ENCODE data around the gene MARVELD3. TPM values are rescaled to one million over a fixed set of nuclear protein-coding genes. Genes with fewer than 3 reads are reported as not detected.

Gene MARVELD3
- total RNA-seq, 4 donors from 2014 or later = 6.5 to 11.8 (median 9.8) TPM

DNA sequence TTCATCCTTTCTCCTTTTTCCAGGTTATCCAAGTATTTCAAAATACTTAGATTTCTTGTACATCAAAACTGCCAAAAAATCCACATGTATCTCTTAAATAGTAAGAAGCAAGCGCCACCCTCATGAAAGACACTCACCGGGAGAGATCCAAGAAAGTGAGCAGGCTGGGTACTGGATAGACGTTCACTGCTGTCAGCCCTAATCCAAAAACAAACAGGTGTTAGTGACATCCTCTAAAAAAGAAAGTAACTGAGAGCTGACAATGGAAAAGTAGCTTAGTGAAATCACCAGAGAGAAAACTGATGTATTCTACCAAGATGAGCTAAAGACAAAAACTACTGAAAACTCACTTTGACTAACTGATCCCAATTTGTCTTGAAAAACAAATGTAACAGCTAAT is 46.1 kb downstream of the MARVELD3 start:
- Histone ChIP-seq H3K4me3 (no peak overlapping the region), H3K36me3 (peaks cover 0 to 80% (median 4%) of the 10 kb centered on the region in 3 donors), H3K27ac (no peak overlapping the region), H3K9me3 (no peaks in the 10 kb centered on the region), H3K4me1 (no peaks in the 10 kb centered on the region), H3K27me3 (no peaks in the 10 kb centered on the region)
- DNase-seq = no peak
- 66 to 74% methylated on average over 3 of the region's 3 CpGs for WGBS, 2 donors
- intact Hi-C loops (cut with DNase I) = no loop called here
- no peak for TF ChIP-seq POLR2A (IDR thresholded peaks at IDR 0.05)
- TF ChIP-seq, protein P1, sequence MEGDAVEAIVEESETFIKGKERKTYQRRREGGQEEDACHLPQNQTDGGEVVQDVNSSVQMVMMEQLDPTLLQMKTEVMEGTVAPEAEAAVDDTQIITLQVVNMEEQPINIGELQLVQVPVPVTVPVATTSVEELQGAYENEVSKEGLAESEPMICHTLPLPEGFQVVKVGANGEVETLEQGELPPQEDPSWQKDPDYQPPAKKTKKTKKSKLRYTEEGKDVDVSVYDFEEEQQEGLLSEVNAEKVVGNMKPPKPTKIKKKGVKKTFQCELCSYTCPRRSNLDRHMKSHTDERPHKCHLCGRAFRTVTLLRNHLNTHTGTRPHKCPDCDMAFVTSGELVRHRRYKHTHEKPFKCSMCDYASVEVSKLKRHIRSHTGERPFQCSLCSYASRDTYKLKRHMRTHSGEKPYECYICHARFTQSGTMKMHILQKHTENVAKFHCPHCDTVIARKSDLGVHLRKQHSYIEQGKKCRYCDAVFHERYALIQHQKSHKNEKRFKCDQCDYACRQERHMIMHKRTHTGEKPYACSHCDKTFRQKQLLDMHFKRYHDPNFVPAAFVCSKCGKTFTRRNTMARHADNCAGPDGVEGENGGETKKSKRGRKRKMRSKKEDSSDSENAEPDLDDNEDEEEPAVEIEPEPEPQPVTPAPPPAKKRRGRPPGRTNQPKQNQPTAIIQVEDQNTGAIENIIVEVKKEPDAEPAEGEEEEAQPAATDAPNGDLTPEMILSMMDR (IDR thresholded peaks at IDR 0.05) = no peak

DNA sequence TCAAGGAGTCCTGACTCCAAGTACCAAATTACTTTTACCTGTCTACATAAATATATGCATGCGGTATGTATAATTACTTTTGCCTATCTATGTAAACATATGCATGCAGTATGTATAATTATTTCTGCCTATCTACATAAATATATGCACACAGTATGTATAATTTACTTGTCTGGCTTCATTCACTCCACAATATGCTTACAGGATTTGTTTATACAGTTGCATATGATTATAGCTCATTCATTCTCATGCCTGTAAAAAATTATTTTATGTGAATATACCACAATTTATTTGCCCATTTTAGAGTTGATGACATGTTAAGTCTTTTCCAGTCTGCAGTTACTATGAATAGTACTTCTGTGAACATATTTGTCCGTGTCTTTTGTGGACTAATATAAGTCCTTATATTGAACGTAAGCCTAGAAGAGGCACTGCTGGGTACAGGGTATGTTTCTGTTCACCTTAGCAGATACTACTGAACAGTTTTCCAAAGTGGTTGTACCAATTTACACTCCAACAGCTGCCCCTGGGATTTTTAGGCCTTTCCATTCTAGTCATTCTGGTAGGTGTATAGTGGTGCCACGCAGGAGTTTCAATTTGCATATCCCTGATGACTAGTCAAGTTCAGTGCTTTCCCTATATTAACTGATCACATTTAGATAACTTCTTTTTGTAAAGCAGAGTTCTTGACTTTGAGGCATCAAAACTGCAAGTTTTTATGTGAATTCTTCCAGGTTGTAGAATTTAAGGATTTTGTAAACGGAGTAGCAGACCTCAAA is 47.0 kb downstream of the MARVELD3 start:
- TF ChIP-seq, protein P1 (IDR thresholded peaks at IDR 0.05) = no peak
- no peak for TF ChIP-seq POLR2A (IDR thresholded peaks at IDR 0.05)
- WGBS, 2 donors = 88 to 93% methylated on average over 5 of the region's 5 CpGs

DNA sequence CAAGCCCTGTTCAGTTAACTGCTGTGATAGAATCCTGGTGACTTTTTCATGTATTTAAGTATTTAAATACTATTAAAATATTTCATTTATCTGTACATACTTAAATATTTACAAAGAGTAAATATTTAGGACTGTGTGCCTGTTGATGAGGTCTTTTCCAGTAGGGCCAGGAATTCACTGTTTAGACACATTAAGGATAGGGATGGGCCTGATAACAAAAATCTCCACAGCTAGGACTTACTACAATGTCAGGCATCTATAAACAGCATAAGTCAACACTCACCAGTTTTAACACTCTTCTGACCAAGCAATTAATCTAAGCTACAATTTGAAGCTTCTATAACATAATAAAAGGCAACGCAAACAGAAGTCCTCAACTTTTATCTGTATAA is 47.6 kb downstream of the MARVELD3 start:
- intact Hi-C loops (cut with DNase I) = no loop called here
- Histone ChIP-seq H3K4me3 (no peak overlapping the region), H3K36me3 (peaks cover 0 to 81% (median 1%) of the 10 kb centered on the region in 3 donors), H3K27me3 (no peaks in the 10 kb centered on the region), H3K4me1 (no peaks in the 10 kb centered on the region), H3K9me3 (no peaks in the 10 kb centered on the region), H3K27ac (no peak overlapping the region)
- TF ChIP-seq, protein P1 (IDR thresholded peaks at IDR 0.05) = no peak
- TF ChIP-seq POLR2A (IDR thresholded peaks at IDR 0.05) = no peak
- DNase-seq = no peak
- WGBS, 2 donors = 75 to 100% methylated on average over 1 of the region's 1 CpG

More for the DNA sequence above, 47.0 kb downstream of the MARVELD3 start:
- no peaks in the 10 kb centered on the region for H3K9me3 ChIP-seq
- DNase-seq = no peak
- no peak overlapping the region for H3K27ac ChIP-seq
- H3K36me3 ChIP-seq = peaks cover 0 to 79% (median 4%) of the 10 kb centered on the region in 3 donors
- no peak overlapping the region for H3K4me3 ChIP-seq
- H3K27me3 ChIP-seq = no peaks in the 10 kb centered on the region
- intact Hi-C loops (cut with DNase I) = no loop called here
- no peaks in the 10 kb centered on the region for H3K4me1 ChIP-seq

DNA sequence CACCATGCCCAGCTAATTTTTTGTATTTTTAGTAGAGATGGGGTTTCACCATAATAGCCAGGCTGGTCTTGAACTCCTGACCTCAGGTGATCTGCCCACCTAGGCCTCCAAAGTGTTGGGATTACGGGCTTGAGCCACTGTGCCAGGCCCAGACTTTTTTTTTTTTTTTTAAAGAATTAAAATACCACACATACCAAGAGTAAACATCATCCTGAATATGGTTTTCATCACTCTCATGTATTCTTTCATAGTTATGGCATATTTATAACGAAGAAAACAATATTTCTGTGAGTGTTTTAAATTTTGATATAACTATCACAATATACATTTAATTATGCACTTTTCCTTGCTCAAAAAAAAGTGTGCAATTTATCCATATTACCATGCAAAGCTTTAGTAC is 48.2 kb downstream of the MARVELD3 start:
- no peak for DNase-seq
- intact Hi-C loops (cut with DNase I) = no loop called here
- H3K27ac ChIP-seq = no peak overlapping the region
- H3K4me3 ChIP-seq = no peak overlapping the region
- 88 to 95% methylated on average over 2 of the region's 2 CpGs for WGBS, 2 donors
- no peaks in the 10 kb centered on the region for H3K4me1 ChIP-seq
- H3K9me3 ChIP-seq = no peaks in the 10 kb centered on the region
- TF ChIP-seq POLR2A (IDR thresholded peaks at IDR 0.05) = no peak
- TF ChIP-seq, protein P1 (IDR thresholded peaks at IDR 0.05) = no peak
- H3K36me3 ChIP-seq = peaks cover 0 to 81% (median 0%) of the 10 kb centered on the region in 3 donors
- no peaks in the 10 kb centered on the region for H3K27me3 ChIP-seq

DNA sequence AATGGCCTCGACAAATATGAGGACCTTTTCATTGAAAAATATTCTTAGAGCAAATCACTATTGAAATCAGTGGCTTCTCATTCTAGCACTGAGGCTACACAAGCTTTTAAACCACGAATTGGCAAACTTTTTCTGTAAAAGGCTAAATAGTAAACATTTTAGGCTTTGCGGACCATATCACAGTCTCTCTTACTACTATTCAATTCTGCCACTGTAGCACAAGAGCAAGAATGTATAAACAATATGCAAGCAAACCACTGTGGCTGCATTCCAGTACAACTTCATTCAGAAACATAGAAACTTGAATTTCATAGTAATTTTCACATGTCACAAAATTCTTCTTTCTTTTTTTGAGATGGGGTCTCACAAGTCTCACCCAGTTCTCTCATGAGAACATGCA is 49.4 kb downstream of the MARVELD3 start:
- intact Hi-C loops (cut with DNase I) = no loop called here
- Histone ChIP-seq H3K4me1 (no peaks in the 10 kb centered on the region), H3K27ac (no peak overlapping the region), H3K36me3 (peaks cover 0 to 81% (median 0%) of the 10 kb centered on the region in 3 donors), H3K27me3 (no peaks in the 10 kb centered on the region), H3K9me3 (no peaks in the 10 kb centered on the region), H3K4me3 (no peak overlapping the region)
- no peak for DNase-seq
- WGBS, 2 donors = 70 to 85% methylated on average over 3 of the region's 3 CpGs
- no peak for TF ChIP-seq POLR2A (IDR thresholded peaks at IDR 0.05)
- TF ChIP-seq, protein P1 (IDR thresholded peaks at IDR 0.05) = no peak

Data from esophagus squamous epithelium (tissue), 5 donors.